ENCODE data around the gene ADARB1. TPM values are rescaled to one million over a fixed set of nuclear protein-coding genes. Genes with fewer than 3 reads are reported as not detected.
A peak's percentile ranks its signal among the peaks of the same experiment; 100 is the strongest.

The ADARB1 gene
- total RNA-seq, 1 experiment from 2014 or later: 14.1 TPM

GRCh38 chr21:45246386-45247320 lies 172.3 kb downstream of the ADARB1 start:
- CTCF ChIA-PET: no interaction called here
- peaks cover 8% of the 10 kb centered on the region for H3K9me3 ChIP-seq (ENCODE audit: low read length)
- H3K27ac ChIP-seq (ENCODE audit: low read length): no peak overlapping the region
- H4K20me1 ChIP-seq (ENCODE audit: low read length): no peaks in the 10 kb centered on the region
- DNase-seq (no peak), ATAC-seq (no peak)
- H3K4me3 ChIP-seq (ENCODE audit: low read length): no peak overlapping the region
- H3K79me2 ChIP-seq (ENCODE audit: low read length): no peaks in the 10 kb centered on the region
- H3K9ac ChIP-seq (ENCODE audit: low read length): no peak overlapping the region
- no peaks in the 10 kb centered on the region for H3K27me3 ChIP-seq (ENCODE audit: low read length)
- no peaks in the 10 kb centered on the region for H3F3A ChIP-seq (ENCODE audit: low read length, unreplicated experiment)
- TF ChIP-seq EZH2phosphoT487 (IDR thresholded peaks at IDR 0.05; ENCODE audit: borderline replicate concordance, low read length) (no peak), CTCF (conservative IDR thresholded peaks at IDR 0.05; ENCODE audit: low read depth, low read length) (no peak), EZH2 (IDR thresholded peaks at IDR 0.05; ENCODE audit: low read length, unreplicated experiment) (no peak)
- POLR2A ChIA-PET (ENCODE audit: unreplicated experiment): no interaction called here
- no peaks in the 10 kb centered on the region for H3K9me2 ChIP-seq (replicated peaks; ENCODE audit: low read length)
- H3K4me1 ChIP-seq (ENCODE audit: insufficient read depth, low read length): 0 out of 2 replicates have a peak, but pooled peaks cover 13% of the 10 kb centered on the region
- intact Hi-C loops (cut with micrococcal nuclease): no loop called here
- no peak overlapping the region for H3K4me2 ChIP-seq (ENCODE audit: low read length)
- no TSS peak for BruUV-seq (replicated peaks)
- no peak overlapping the region for H2AFZ ChIP-seq (ENCODE audit: low read length)
- no peaks in the 10 kb centered on the region for H3K36me3 ChIP-seq (ENCODE audit: low read depth, low read length)

GRCh38 chr21:45248301-45248892 lies 174.0 kb downstream of the ADARB1 start:
- H3K79me2 ChIP-seq (ENCODE audit: low read length): no peaks in the 10 kb centered on the region
- H2AFZ ChIP-seq (ENCODE audit: low read length): peak overlapping the region; percentile 51
- ATAC-seq (peak; percentile 51), DNase-seq (no peak)
- H4K20me1 ChIP-seq (ENCODE audit: low read length): no peaks in the 10 kb centered on the region
- peaks cover 16% of the 10 kb centered on the region for H3K4me1 ChIP-seq (ENCODE audit: insufficient read depth, low read length)
- H3F3A ChIP-seq (ENCODE audit: low read length, unreplicated experiment): no peaks in the 10 kb centered on the region
- peaks cover 6% of the 10 kb centered on the region for H3K9me3 ChIP-seq (ENCODE audit: low read length)
- BruUV-seq (replicated peaks): no TSS peak
- intact Hi-C loops (cut with micrococcal nuclease): no loop called here
- no peaks in the 10 kb centered on the region for H3K36me3 ChIP-seq (ENCODE audit: low read depth, low read length)
- no peaks in the 10 kb centered on the region for H3K27me3 ChIP-seq (ENCODE audit: low read length)
- H3K4me2 ChIP-seq (ENCODE audit: low read length): peak overlapping the region; percentile 50
- ChIA-PET CTCF (interaction anchor here (1.1 to 1.5 kb wide), 2 partner anchors 22 to 108 kb away, joined by 3 to 5 read pairs; no protein-coding TSS in a partner anchor), POLR2A (ENCODE audit: unreplicated experiment) (no interaction called here)
- H3K4me3 ChIP-seq (ENCODE audit: low read length): peak overlapping the region; percentile 44; the same call in 1 of the 2 replicates
- no peak overlapping the region for H3K9ac ChIP-seq (ENCODE audit: low read length)
- H3K27ac ChIP-seq (ENCODE audit: low read length): no peak overlapping the region
- TF ChIP-seq CTCF (conservative IDR thresholded peaks at IDR 0.05; ENCODE audit: low read depth, low read length) (peak; percentile 34; the same call in 1 of the 2 replicates), EZH2 (IDR thresholded peaks at IDR 0.05; ENCODE audit: low read length, unreplicated experiment) (no peak)
- no peaks in the 10 kb centered on the region for H3K9me2 ChIP-seq (replicated peaks; ENCODE audit: low read length)

All from PC-3 (cell line).